A549 (cell line): ENCODE results near the gene GLT6D1. TPM values are rescaled to one million over a fixed set of nuclear protein-coding genes. Genes with fewer than 3 reads are reported as not detected.

ENCODE experiments used
- ATAC-seq, 2 experiments: fragments of 200-7000 bp in 1 of 2; fragments of >200 bp in 1 of 2; cut with Nextera tagmentation in 1 of 2; cut with Tn5 transposase in 1 of 2; 3 replicates each; pipeline versions ENCODE4 v1.8.0 to v1.9.1; 2018 to 2020; ENCODE audit warnings: mild to moderate bottlenecking in 1 of 2, moderate library complexity in 1 of 2
- CTCF ChIA-PET: fragments of 300-600 bp; sonication (Branson Sonifier 250); formaldehyde crosslinking; extraction: SDS; loops from one replicate; lab custom pipeline; 2021; ENCODE audit warnings: antibody characterized with exemption, inconsistent platforms; lab: Yijun Ruan, JAX
- POLR2A ChIA-PET: fragments of 350-600 bp; formaldehyde crosslinking; extraction: SDS; loops from one replicate; lab custom pipeline; 2021; ENCODE audit warnings: antibody characterized with exemption, inconsistent platforms; lab: Yijun Ruan, JAX
- DNase-seq, 2 experiments: peaks; one replicate each; pipeline versions ENCODE4 v3.0.0 to v3.0.0-alpha.2; 2011 to 2016; ENCODE audit warnings: low read depth in 1 of 2, low spot score in 1 of 2
- FAIRE-seq: peaks from 2 replicates; lab custom pipeline; 2011; peaks lifted over from hg19 to GRCh38; lab: Jason Lieb, UNC
- H3K27ac ChIP-seq, 2 experiments: fragments of >200 bp; sonication (Bioruptor Twin); formaldehyde crosslinking; 3 replicates each; pipeline ENCODE4 v1.5.1; 2016 to 2017
- H3K4me1 ChIP-seq: fragments of >200 bp; sonication (Bioruptor Twin); formaldehyde crosslinking; 3 replicates; pipeline ENCODE4 v1.6.1; 2016
- H3K4me2 ChIP-seq: fragments of >200 bp; sonication (Bioruptor Twin); formaldehyde crosslinking; 3 replicates; pipeline ENCODE4 v1.6.1; 2016
- H3K4me3 ChIP-seq: fragments of >200 bp; sonication (Bioruptor Twin); formaldehyde crosslinking; 3 replicates; pipeline ENCODE4 v1.5.1; 2016
- H3K9me3 ChIP-seq: fragments of >200 bp; sonication (Bioruptor Twin); formaldehyde crosslinking; 3 replicates; pipeline ENCODE4 v1.6.1; 2016
- CBX2 ChIP-seq: fragments of 200-600 bp; sonication (generic); IDR thresholded peaks from 2 replicates; pipeline ENCODE4 v1.6.1; 2016; ENCODE audit warnings: low read depth, mild to moderate bottlenecking, borderline replicate concordance
- CBX8 ChIP-seq: fragments of 200-600 bp; sonication (generic); IDR thresholded peaks from 2 replicates; pipeline ENCODE4 v1.6.1; 2016
- CEBPB ChIP-seq, 2 experiments: fragments of >200 bp in 1 of 2; sonication (Bioruptor Twin) in 1 of 2; formaldehyde crosslinking in 1 of 2; IDR thresholded peaks; 2 replicates each; pipeline ENCODE4 v1.6.1; 2012 to 2016
- EHMT2 ChIP-seq: fragments of 200-600 bp; sonication (generic); IDR thresholded peaks from 2 replicates; pipeline ENCODE4 v1.6.1; 2016; ENCODE audit warnings: antibody characterized with exemption, low read depth, mild to moderate bottlenecking, moderate library complexity
- EP300 ChIP-seq, 2 experiments: fragments of >200 bp; sonication (Bioruptor Twin); formaldehyde crosslinking; IDR thresholded peaks; 2 replicates in 1 of 2; 3 replicates in 1 of 2; pipeline ENCODE4 v1.6.1; 2016 to 2017
- GATA3 ChIP-seq: IDR thresholded peaks from 2 replicates; pipeline ENCODE4 v1.6.1; 2012; ENCODE audit warnings: borderline replicate concordance
- HOXA7 ChIP-seq: fragments of 250-450 bp; sonication (Bioruptor Pico); IDR thresholded peaks from 2 replicates; pipeline ENCODE4 v1.5.0; 2020; ENCODE audit warnings: mild to moderate bottlenecking, moderate library complexity
- HOXB13 ChIP-seq: fragments of 250-450 bp; sonication (Bioruptor Pico); IDR thresholded peaks from 2 replicates; pipeline ENCODE4 v1.5.0; 2020; ENCODE audit warnings: low read depth, mild to moderate bottlenecking, moderate library complexity
- HOXB5 ChIP-seq: fragments of 250-450 bp; sonication (Bioruptor Pico); IDR thresholded peaks from 2 replicates; pipeline ENCODE4 v1.5.0; 2020; ENCODE audit warnings: mild to moderate bottlenecking, moderate library complexity
- JUN ChIP-seq, 2 experiments: fragments of >200 bp; sonication (Bioruptor Twin); formaldehyde crosslinking; IDR thresholded peaks; 2 replicates in 1 of 2; 3 replicates in 1 of 2; pipeline ENCODE4 v1.6.1; 2016 to 2017
- JUNB ChIP-seq: fragments of >200 bp; sonication (Bioruptor Twin); formaldehyde crosslinking; IDR thresholded peaks from 2 replicates; pipeline ENCODE4 v1.6.1; 2016
- KDM1A ChIP-seq: fragments of 200-600 bp; sonication (generic); IDR thresholded peaks from 2 replicates; pipeline ENCODE4 v1.6.1; 2016; ENCODE audit warnings: low read depth, mild to moderate bottlenecking
- MYC ChIP-seq: IDR thresholded peaks from 2 replicates; pipeline ENCODE4 v1.6.1; 2012; ENCODE audit warnings: mild to moderate bottlenecking, inconsistent platforms, low read length, improper control_type of control experiment, borderline replicate concordance
- NFE2L2 ChIP-seq: fragments of 150-350 bp; conservative IDR thresholded peaks from 2 replicates; pipeline ENCODE4 v1.6.1; 2014; ENCODE audit warnings: low read length
- NPAS2 ChIP-seq: fragments of 250-450 bp; sonication (Bioruptor Pico); IDR thresholded peaks from 2 replicates; pipeline ENCODE4 v1.8.0; 2022; ENCODE audit warnings: mild to moderate bottlenecking, moderate library complexity, borderline replicate concordance
- POLR2A ChIP-seq: IDR thresholded peaks from 2 replicates; pipeline ENCODE4 v1.6.1; 2012; ENCODE audit warnings: mild to moderate bottlenecking, low read length
- RAD21 ChIP-seq, 2 experiments: fragments of >200 bp in 1 of 2; sonication (Bioruptor Twin) in 1 of 2; formaldehyde crosslinking in 1 of 2; IDR thresholded peaks in 1 of 2; conservative IDR thresholded peaks in 1 of 2; 2 replicates in 1 of 2; 3 replicates in 1 of 2; pipeline ENCODE4 v1.6.1; 2012 to 2018; ENCODE audit warnings: inconsistent platforms in 1 of 2
- RARB ChIP-seq: fragments of 250-450 bp; sonication (Bioruptor Pico); IDR thresholded peaks from 2 replicates; pipeline ENCODE4 v1.8.0; 2021; ENCODE audit warnings: mild to moderate bottlenecking, moderate library complexity
- RFX5 ChIP-seq: fragments of 450-650 bp; IDR thresholded peaks from 2 replicates; pipeline ENCODE4 v1.7.1; 2014; ENCODE audit warnings: antibody characterized with exemption, mild to moderate bottlenecking, moderate library complexity
- RNF2 ChIP-seq: fragments of 200-600 bp; sonication (generic); IDR thresholded peaks from 2 replicates; pipeline ENCODE4 v1.6.1; 2016; ENCODE audit warnings: low read depth, mild to moderate bottlenecking, antibody characterized with exemption, moderate library complexity, borderline replicate concordance
- SREBF2 ChIP-seq: fragments of 450-650 bp; IDR thresholded peaks from 2 replicates; pipeline ENCODE4 v1.6.1; 2014; ENCODE audit warnings: mild to moderate bottlenecking, moderate library complexity
- ZFP36 ChIP-seq: fragments of 450-650 bp; IDR thresholded peaks from 2 replicates; pipeline ENCODE4 v1.6.1; 2014; ENCODE audit warnings: borderline replicate concordance; ENCODE audit not compliant: partially characterized antibody
- ZSCAN20 ChIP-seq: fragments of 250-450 bp; sonication (Bioruptor Pico); IDR thresholded peaks from 2 replicates; pipeline ENCODE4 v1.8.0; 2022; ENCODE audit warnings: mild to moderate bottlenecking, moderate library complexity
- WGBS: methylation state at CpG from one replicate; pipeline ENCODE4 v1.1.6; 2017; ENCODE audit errors: missing lambda C conversion rate; 5-methylcytosine and 5-hydroxymethylcytosine counted together
- polyA plus RNA-seq, 4 experiments: library from polyadenylated mRNA; depleted of rRNA in 3 of 4; stranded (reverse); fragments of >200 nt; fragmentation: RNase III in 1 of 4; extraction: RNeasy Plus Mini Kit Qiagen cat#74134 plus additional on column Dnase treatment in 1 of 4; gene quantifications; 2 replicates in 3 of 4; 3 replicates in 1 of 4; pipeline ENCODE4 v1.2.3, GENCODE V29; 2011 to 2017
- TF ChIP-seq, protein P1 (sequence below): IDR thresholded peaks from 2 replicates; pipeline ENCODE4 v1.6.1; 2012; ENCODE audit warnings: low read depth, borderline replicate concordance
- TF ChIP-seq, protein P2 (sequence below): fragments of 250-450 bp; sonication (Bioruptor Pico); IDR thresholded peaks from 2 replicates; pipeline ENCODE4 v1.5.0; 2021; ENCODE audit warnings: mild to moderate bottlenecking, moderate library complexity, borderline replicate concordance
- TF ChIP-seq, protein P3 (sequence below): fragments of 250-450 bp; sonication (Bioruptor Pico); IDR thresholded peaks from 2 replicates; pipeline ENCODE4 v1.5.0; 2020; ENCODE audit warnings: low read depth, mild to moderate bottlenecking, moderate library complexity
- TF ChIP-seq, protein P4 (sequence below): fragments of >200 bp; sonication (Bioruptor Twin); formaldehyde crosslinking; IDR thresholded peaks from 2 replicates; pipeline ENCODE4 v1.6.1; 2016

The GLT6D1 gene
- polyA plus RNA-seq, 2 of the 4 experiments (the other 2 are of a cell fraction): not detected

DNA sequence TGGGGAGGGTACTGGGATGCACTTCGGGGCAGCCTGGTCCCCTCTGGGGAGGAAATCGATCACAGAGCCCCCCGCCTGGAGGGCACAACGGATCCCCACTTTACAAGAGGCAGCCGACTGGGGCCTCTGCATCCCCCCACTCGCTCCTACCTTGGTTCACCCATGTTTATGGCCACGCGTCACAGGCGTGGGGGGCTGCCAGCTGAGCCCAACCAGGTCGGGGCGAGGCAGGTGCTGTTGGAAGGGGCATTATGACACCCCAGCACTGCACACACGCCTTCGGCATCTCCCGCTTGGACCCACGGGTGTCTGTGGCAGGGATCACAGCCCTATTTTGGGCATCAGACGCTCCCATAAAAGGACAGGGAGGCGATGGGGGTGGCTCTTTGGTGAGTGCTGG lies 45.4 kb upstream of the GLT6D1 start:
- ChIA-PET CTCF (no interaction called here), POLR2A (no interaction called here)
- DNase-seq (no peak), ATAC-seq (no peak), FAIRE-seq (no peak)
- Histone ChIP-seq H3K4me2 (no peak overlapping the region), H3K4me3 (no peak overlapping the region), H3K9me3 (no peaks in the 10 kb centered on the region), H3K27ac (no peak overlapping the region), H3K4me1 (0 out of 3 replicates have a peak, but pooled peaks cover 5% of the 10 kb centered on the region)
- 8% methylated on average over 6 of the region's 17 CpGs for WGBS
- TF ChIP-seq POLR2A (no peak), ZFP36 (no peak), MYC (no peak), RNF2 (no peak), EHMT2 (no peak), HOXB13 (CRISPR knock-in tag) (no peak), JUN (IDR thresholded peaks at IDR 0.05) (no peak), NFE2L2 (no peak)
- TF ChIP-seq, protein P1, sequence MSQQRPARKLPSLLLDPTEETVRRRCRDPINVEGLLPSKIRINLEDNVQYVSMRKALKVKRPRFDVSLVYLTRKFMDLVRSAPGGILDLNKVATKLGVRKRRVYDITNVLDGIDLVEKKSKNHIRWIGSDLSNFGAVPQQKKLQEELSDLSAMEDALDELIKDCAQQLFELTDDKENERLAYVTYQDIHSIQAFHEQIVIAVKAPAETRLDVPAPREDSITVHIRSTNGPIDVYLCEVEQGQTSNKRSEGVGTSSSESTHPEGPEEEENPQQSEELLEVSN: no peak
- TF ChIP-seq, protein P2, sequence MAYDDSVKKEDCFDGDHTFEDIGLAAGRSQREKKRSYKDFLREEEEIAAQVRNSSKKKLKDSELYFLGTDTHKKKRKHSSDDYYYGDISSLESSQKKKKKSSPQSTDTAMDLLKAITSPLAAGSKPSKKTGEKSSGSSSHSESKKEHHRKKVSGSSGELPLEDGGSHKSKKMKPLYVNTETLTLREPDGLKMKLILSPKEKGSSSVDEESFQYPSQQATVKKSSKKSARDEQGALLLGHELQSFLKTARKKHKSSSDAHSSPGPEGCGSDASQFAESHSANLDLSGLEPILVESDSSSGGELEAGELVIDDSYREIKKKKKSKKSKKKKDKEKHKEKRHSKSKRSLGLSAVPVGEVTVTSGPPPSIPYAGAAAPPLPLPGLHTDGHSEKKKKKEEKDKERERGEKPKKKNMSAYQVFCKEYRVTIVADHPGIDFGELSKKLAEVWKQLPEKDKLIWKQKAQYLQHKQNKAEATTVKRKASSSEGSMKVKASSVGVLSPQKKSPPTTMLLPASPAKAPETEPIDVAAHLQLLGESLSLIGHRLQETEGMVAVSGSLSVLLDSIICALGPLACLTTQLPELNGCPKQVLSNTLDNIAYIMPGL (CRISPR knock-in tag): no peak
- TF ChIP-seq, protein P3, sequence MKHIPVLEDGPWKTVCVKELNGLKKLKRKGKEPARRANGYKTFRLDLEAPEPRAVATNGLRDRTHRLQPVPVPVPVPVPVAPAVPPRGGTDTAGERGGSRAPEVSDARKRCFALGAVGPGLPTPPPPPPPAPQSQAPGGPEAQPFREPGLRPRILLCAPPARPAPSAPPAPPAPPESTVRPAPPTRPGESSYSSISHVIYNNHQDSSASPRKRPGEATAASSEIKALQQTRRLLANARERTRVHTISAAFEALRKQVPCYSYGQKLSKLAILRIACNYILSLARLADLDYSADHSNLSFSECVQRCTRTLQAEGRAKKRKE: no peak
- TF ChIP-seq, protein P4, sequence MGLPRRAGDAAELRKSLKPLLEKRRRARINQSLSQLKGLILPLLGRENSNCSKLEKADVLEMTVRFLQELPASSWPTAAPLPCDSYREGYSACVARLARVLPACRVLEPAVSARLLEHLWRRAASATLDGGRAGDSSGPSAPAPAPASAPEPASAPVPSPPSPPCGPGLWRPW: no peak

DNA sequence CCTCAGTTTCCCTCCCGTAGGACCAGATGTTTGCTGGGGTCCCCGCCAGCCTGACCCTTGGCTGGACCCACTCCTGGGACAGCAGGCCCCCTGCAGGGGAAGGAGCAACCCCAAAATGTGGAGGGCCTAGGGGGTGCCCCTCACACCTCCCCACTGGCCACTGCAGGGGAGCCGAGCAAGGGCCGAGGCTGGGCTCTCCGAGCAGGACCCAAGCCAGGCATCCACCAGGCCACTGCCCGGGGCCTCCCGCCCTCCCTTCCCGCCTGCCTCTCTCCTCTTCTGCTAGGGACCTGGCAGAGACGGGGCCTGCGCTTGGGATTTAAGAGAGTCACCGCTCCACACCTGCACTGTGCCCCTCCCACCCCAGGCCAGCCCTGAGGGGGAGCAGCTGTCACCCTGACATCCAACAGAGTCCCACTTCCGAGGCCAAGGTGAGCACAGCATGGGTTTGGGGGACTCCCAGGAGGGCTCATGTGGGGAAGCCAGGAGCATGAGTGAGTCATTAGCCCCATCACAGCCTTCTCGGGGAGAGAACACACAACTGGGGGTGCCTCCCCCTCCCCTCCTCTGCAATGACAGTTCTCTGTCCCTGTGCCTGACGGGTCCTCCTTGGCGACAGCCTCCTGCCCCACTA lies 44.2 kb upstream of the GLT6D1 start:
- CTCF ChIA-PET: no interaction called here
- ATAC-seq: peak in 1 of 2 experiments; percentile 5; a peak in 1 of 6 replicates
- 44% methylated on average over 3 of the region's 15 CpGs for WGBS
- no peaks in the 10 kb centered on the region for H3K9me3 ChIP-seq
- TF ChIP-seq HOXA7 (CRISPR knock-in tag): no peak
- no peak for TF ChIP-seq GATA3
- no peak for TF ChIP-seq CBX2
- no peak for TF ChIP-seq RFX5
- TF ChIP-seq CBX8: no peak
- TF ChIP-seq ZSCAN20: no peak
- TF ChIP-seq MYC: no peak
- no peak for TF ChIP-seq SREBF2
- TF ChIP-seq JUNB: no peak
- no peak for TF ChIP-seq EP300 (IDR thresholded peaks at IDR 0.05)
- no peak for TF ChIP-seq KDM1A
- TF ChIP-seq RAD21 (conservative IDR thresholded peaks at IDR 0.05 in 1 of 2, IDR thresholded peaks at IDR 0.05 in 1 of 2): no peak
- TF ChIP-seq RARB (CRISPR knock-in tag): no peak
- TF ChIP-seq CEBPB (IDR thresholded peaks at IDR 0.05): no peak
- no peak for TF ChIP-seq NPAS2
- no peak for TF ChIP-seq HOXB5 (CRISPR knock-in tag)
- TF ChIP-seq, all 56 proteins: peak for 0
- Histone ChIP-seq H3K4me1 (0 out of 3 replicates have a peak, but pooled peaks cover 5% of the 10 kb centered on the region), H3K4me3 (no peak overlapping the region), H3K27ac (no peak overlapping the region), H3K4me2 (no peak overlapping the region)
- POLR2A ChIA-PET: no interaction called here
- FAIRE-seq (no peak), DNase-seq (no peak)
